ENCODE measurements around the gene CXCL3.
"Not testable (repeated sequence)": the region's sequence is repeated elsewhere in the genome, so short reads cannot be mapped to it uniquely, and the experiment has no call there.

The CXCL3 gene

GRCh38 chr4:74038425-74039314 is at the start of gene CXCL3:
CXCL3 (minus strand) TSS chr4:74038689; CDS start chr4:74038611, 78 bp downstream.
- DNase-seq: peak in 1 of 2 donors; percentile 48

GRCh38 chr4:74087481-74087880 is 49.0 kb upstream of the CXCL3 start:
- no peak for DNase-seq

- no peak for DNase-seq
Measured at GRCh38 chr4:74085669-74086068, 47.2 kb upstream of the CXCL3 start.

- no peak for DNase-seq
Measured at GRCh38 chr4:74084984-74085383, 46.5 kb upstream of the CXCL3 start.

GRCh38 chr4:74083546-74083945 is 45.1 kb upstream of the CXCL3 start:
- no peak for DNase-seq

GRCh38 chr4:74081035-74081434 is 42.5 kb upstream of the CXCL3 start:
- DNase-seq: no peak

GRCh38 chr4:74080351-74080750 is 41.9 kb upstream of the CXCL3 start:
- not testable (repeated sequence) for DNase-seq

- peak in 1 of 2 donors; percentile 22 for DNase-seq
Measured at GRCh38 chr4:74079024-74079423, 40.5 kb upstream of the CXCL3 start.

GRCh38 chr4:74073358-74073757 is 34.9 kb upstream of the CXCL3 start:
- DNase-seq: no peak

- DNase-seq: no peak
Measured at GRCh38 chr4:74072739-74073138, 34.2 kb upstream of the CXCL3 start.

GRCh38 chr4:74067586-74067985 is 29.1 kb upstream of the CXCL3 start:
- DNase-seq: no peak

GRCh38 chr4:74066232-74066631 is 27.7 kb upstream of the CXCL3 start:
- no peak for DNase-seq

GRCh38 chr4:74065115-74065642 is 26.7 kb upstream of the CXCL3 start:
- DNase-seq: no peak

- no peak for DNase-seq
Measured at GRCh38 chr4:74063859-74064258, 25.4 kb upstream of the CXCL3 start.

- DNase-seq: no peak
Measured at GRCh38 chr4:74062953-74063352, 24.5 kb upstream of the CXCL3 start.

- DNase-seq: no peak
Measured at GRCh38 chr4:74061430-74061829, 22.9 kb upstream of the CXCL3 start.

- no peak for DNase-seq
Measured at GRCh38 chr4:74059161-74059829, 20.8 kb upstream of the CXCL3 start.

GRCh38 chr4:74058048-74058651 is 19.7 kb upstream of the CXCL3 start:
- no peak for DNase-seq

GRCh38 chr4:74057588-74057987 is 19.1 kb upstream of the CXCL3 start:
- no peak for DNase-seq

GRCh38 chr4:74056858-74057562 is 18.5 kb upstream of the CXCL3 start:
- DNase-seq: no peak

- no peak for DNase-seq
Measured at GRCh38 chr4:74056114-74056857, 17.8 kb upstream of the CXCL3 start.

GRCh38 chr4:74055498-74055897 is 17.0 kb upstream of the CXCL3 start:
- DNase-seq: no peak
